OCI-LY7 (cell line): ENCODE measurements around the gene ITGB2. TPM values are rescaled to one million over a fixed set of nuclear protein-coding genes. Genes with fewer than 3 reads are reported as not detected.

Source experiments
- BruUV-seq: library from RNA; stranded (reverse); fragments of 400-500 nt; replicated peaks from 2 replicates; lab custom pipeline; 2021; lab: Mats Ljungman, UMichigan
- CTCF ChIA-PET: fragments of 300-600 bp; sonication (Branson Sonifier 250); formaldehyde crosslinking; loops from one replicate; lab custom pipeline; 2022; ENCODE audit warnings: antibody characterized with exemption; ENCODE audit not compliant: unreplicated experiment; lab: Charles Lee
- POLR2A ChIA-PET: fragments of 300-600 bp; sonication (Branson Sonifier 250); formaldehyde crosslinking; loops from one replicate; lab custom pipeline; 2022; ENCODE audit warnings: antibody characterized with exemption; lab: Charles Lee
- DNase-seq: peaks from one replicate; pipeline ENCODE4 v3.0.0-alpha.2; 2015; ENCODE audit warnings: low spot score
- H2AFZ ChIP-seq: fragments of 200-600 bp; sonication (generic), shearing (Covaris generic); 2 replicates; pipeline ENCODE4 v1.6.1; 2014; ENCODE audit warnings: mild to moderate bottlenecking, antibody characterized with exemption, low read length, moderate library complexity
- H3K27ac ChIP-seq: fragments of 200-600 bp; sonication (generic); 2 replicates; pipeline ENCODE4 v1.5.1; 2014; ENCODE audit warnings: mixed run types, low read depth, mild to moderate bottlenecking, moderate library complexity, low read length, inconsistent platforms; ENCODE audit not compliant: poor library complexity, severe bottlenecking
- H3K36me3 ChIP-seq: fragments of 200-600 bp; sonication (generic); 2 replicates; pipeline ENCODE4 v1.6.1; 2014; ENCODE audit warnings: mild to moderate bottlenecking, antibody characterized with exemption, low read length, moderate library complexity, mixed read lengths; ENCODE audit not compliant: insufficient read depth
- H3K4me1 ChIP-seq: fragments of 200-600 bp; sonication (generic); 2 replicates; pipeline ENCODE4 v1.5.1; 2014; ENCODE audit warnings: mild to moderate bottlenecking, low read length; ENCODE audit not compliant: insufficient read depth, poor library complexity, severe bottlenecking
- H3K4me2 ChIP-seq: fragments of 200-600 bp; sonication (generic); 2 replicates; pipeline ENCODE4 v1.6.1; 2014; ENCODE audit warnings: mild to moderate bottlenecking, low read length
- H3K4me3 ChIP-seq: fragments of 200-600 bp; sonication (generic); 2 replicates; pipeline ENCODE4 v1.5.1; 2014; ENCODE audit warnings: mild to moderate bottlenecking, low read depth, low read length; ENCODE audit not compliant: poor library complexity, severe bottlenecking
- H3K79me2 ChIP-seq: fragments of 200-600 bp; sonication (generic); 2 replicates; pipeline ENCODE4 v1.6.1; 2016; ENCODE audit warnings: low read depth, mild to moderate bottlenecking, low read length, moderate library complexity, mixed read lengths; ENCODE audit not compliant: insufficient read depth
- H3K9me2 ChIP-seq: fragments of 200-600 bp; sonication (generic); 2 replicates; pipeline ENCODE4 v1.6.1; 2016; ENCODE audit warnings: mild to moderate bottlenecking, low read length, mixed read lengths; ENCODE audit not compliant: insufficient read depth
- H3K9me3 ChIP-seq: fragments of 200-600 bp; sonication (generic); 2 replicates; pipeline ENCODE4 v1.6.1; 2014; ENCODE audit warnings: mild to moderate bottlenecking, mixed run types, low read length, mixed read lengths
- H4K20me1 ChIP-seq: fragments of 200-600 bp; sonication (generic); 2 replicates; pipeline ENCODE4 v1.6.1; 2014; ENCODE audit warnings: mild to moderate bottlenecking, antibody characterized with exemption, low read length, moderate library complexity, mixed read lengths; ENCODE audit not compliant: insufficient read depth
- EZH2phosphoT487 ChIP-seq: fragments of 200-600 bp; sonication (generic); IDR thresholded peaks from 2 replicates; pipeline ENCODE4 v1.6.1; 2018; ENCODE audit warnings: low read depth, borderline replicate concordance, mild to moderate bottlenecking, mixed run types, antibody characterized with exemption, low read length, moderate library complexity, mixed read lengths
- intact Hi-C: fragments of 100-400 bp; cut with micrococcal nuclease; formaldehyde crosslinking; loops from one replicate; pipeline ENCODE4 v1.10.0; 2022; ENCODE audit not compliant: unreplicated experiment
- total RNA-seq, 2 experiments: library from RNA; depleted of rRNA in 1 of 2; stranded (reverse); fragments of >200 nt in 1 of 2; shearing (Covaris generic) in 1 of 2; gene quantifications; 2 replicates each; pipeline ENCODE4 v1.2.3, GENCODE V29; 2014 to 2022
- TF ChIP-seq, protein P1 (sequence below): fragments of 200-600 bp; sonication (generic); conservative IDR thresholded peaks from 2 replicates; pipeline ENCODE4 v1.5.1; 2014; ENCODE audit warnings: mild to moderate bottlenecking, antibody characterized with exemption, low read length, moderate library complexity, mixed read lengths

Gene ITGB2
- total RNA-seq, 2 experiments from 2014 or later = 11.6 to 78.9 TPM

DNA sequence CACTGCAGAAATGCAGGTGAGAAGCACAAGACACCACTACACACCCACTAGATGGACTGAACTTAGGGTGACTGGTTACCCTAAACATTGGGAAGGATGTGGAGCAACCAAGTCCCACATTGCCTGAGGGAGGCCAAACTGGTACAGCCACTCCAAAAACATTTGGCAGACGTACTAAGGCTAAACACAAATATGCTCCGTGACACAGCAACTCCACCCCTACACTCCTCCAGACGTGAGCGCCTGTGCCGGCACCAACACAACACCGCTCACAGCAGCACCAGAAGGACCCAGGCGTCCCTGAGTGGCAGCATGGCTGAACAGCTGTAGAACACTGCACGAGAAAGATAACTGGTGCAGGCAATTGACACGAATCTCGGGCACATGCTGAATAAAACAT lies 61.9 kb downstream of the ITGB2 start:
- POLR2A ChIA-PET = no interaction called here
- no peak overlapping the region for H3K4me3 ChIP-seq
- H3K4me2 ChIP-seq = no peak overlapping the region
- no peaks in the 10 kb centered on the region for H3K79me2 ChIP-seq
- no peaks in the 10 kb centered on the region for H3K9me3 ChIP-seq
- no peak overlapping the region for H3K27ac ChIP-seq
- CTCF ChIA-PET = no interaction called here
- H4K20me1 ChIP-seq = no peaks in the 10 kb centered on the region
- H2AFZ ChIP-seq = no peak overlapping the region
- no peaks in the 10 kb centered on the region for H3K9me2 ChIP-seq
- no TSS peak for BruUV-seq
- H3K4me1 ChIP-seq = no peaks in the 10 kb centered on the region
- TF ChIP-seq, protein P1, sequence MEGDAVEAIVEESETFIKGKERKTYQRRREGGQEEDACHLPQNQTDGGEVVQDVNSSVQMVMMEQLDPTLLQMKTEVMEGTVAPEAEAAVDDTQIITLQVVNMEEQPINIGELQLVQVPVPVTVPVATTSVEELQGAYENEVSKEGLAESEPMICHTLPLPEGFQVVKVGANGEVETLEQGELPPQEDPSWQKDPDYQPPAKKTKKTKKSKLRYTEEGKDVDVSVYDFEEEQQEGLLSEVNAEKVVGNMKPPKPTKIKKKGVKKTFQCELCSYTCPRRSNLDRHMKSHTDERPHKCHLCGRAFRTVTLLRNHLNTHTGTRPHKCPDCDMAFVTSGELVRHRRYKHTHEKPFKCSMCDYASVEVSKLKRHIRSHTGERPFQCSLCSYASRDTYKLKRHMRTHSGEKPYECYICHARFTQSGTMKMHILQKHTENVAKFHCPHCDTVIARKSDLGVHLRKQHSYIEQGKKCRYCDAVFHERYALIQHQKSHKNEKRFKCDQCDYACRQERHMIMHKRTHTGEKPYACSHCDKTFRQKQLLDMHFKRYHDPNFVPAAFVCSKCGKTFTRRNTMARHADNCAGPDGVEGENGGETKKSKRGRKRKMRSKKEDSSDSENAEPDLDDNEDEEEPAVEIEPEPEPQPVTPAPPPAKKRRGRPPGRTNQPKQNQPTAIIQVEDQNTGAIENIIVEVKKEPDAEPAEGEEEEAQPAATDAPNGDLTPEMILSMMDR = no peak
- TF ChIP-seq EZH2phosphoT487 = no peak
- no peak for DNase-seq
- intact Hi-C loops = no loop called here
- peaks cover 28% of the 10 kb centered on the region for H3K36me3 ChIP-seq

DNA sequence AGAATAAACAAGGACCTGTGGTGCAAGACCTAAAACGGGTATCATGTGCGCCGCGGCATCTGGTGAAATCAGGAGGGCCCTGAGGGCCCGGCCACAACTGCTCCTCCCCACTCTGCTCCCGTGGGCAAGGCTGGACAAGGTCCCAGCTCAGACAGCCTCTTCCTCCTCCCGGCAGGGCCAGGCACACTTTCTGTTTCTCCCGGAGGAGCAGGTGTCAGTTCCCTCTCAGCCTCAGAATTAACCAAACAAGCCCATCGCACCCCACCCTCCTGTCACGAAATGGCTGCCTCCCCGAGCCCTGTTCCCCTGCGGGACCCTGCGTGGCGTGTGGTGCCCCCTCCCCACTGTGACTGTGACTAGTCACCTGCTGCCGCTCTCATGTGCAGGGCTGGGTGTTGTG lies 62.4 kb downstream of the ITGB2 start:
- Histone ChIP-seq H3K4me3 (no peak overlapping the region), H2AFZ (no peak overlapping the region), H3K9me2 (no peaks in the 10 kb centered on the region), H3K79me2 (no peaks in the 10 kb centered on the region), H3K36me3 (peaks cover 28% of the 10 kb centered on the region), H4K20me1 (no peaks in the 10 kb centered on the region), H3K27ac (no peak overlapping the region), H3K4me1 (no peaks in the 10 kb centered on the region), H3K4me2 (no peak overlapping the region), H3K9me3 (no peaks in the 10 kb centered on the region)
- DNase-seq = no peak
- TF ChIP-seq EZH2phosphoT487 = no peak
- TF ChIP-seq, protein P1 = no peak
- no TSS peak for BruUV-seq
- intact Hi-C loops = no loop called here
- CTCF ChIA-PET = no interaction called here
- POLR2A ChIA-PET = no interaction called here

DNA sequence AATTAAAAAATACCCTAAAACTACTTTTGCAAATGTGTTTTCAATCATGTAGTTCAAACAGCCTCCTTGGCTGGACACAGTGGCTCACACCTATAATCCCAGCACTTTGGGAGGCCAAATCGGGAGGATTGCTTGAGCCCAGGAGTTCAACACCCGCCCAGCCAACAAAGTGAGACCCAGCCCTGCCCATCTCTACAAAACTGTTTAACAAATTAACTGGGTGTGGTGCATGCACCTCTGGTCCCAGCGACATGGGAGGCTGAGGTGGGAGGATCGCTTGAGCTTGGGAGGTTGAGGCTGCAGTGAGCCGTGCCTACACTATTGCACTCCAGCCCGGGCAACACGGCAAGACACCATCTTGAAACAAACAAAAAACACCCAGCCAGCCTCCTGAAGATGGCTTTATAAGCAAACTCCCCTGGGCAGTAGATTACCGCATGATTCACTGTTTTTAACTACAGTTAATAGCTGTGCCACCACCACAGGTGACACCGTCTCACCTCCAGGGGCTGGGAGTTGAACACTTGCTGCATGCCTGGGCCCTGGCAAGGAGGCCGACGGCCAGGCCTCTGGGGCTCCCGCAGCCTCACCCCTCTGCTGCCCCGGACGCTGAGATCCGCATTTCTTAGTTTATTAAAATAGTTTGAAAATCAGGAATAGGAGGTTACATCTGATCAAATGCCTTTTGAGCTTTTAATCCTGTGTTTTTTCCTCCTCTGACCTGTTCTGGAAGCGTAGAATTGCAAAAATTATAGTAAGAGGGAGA lies 63.4 kb downstream of the ITGB2 start:
- Histone ChIP-seq H3K36me3 (peaks cover 31% of the 10 kb centered on the region), H3K79me2 (no peaks in the 10 kb centered on the region), H3K9me3 (no peaks in the 10 kb centered on the region), H3K27ac (no peak overlapping the region), H3K4me2 (no peak overlapping the region), H4K20me1 (no peaks in the 10 kb centered on the region), H3K4me3 (no peak overlapping the region), H3K9me2 (no peaks in the 10 kb centered on the region), H2AFZ (no peak overlapping the region), H3K4me1 (no peaks in the 10 kb centered on the region)
- TF ChIP-seq, protein P1 = no peak
- TF ChIP-seq EZH2phosphoT487 = no peak
- DNase-seq = no peak
- POLR2A ChIA-PET = no interaction called here
- CTCF ChIA-PET = interaction anchor here (0.6 kb wide), 1 partner anchor 40 kb away, joined by 9 read pairs; no protein-coding TSS in a partner anchor
- BruUV-seq = no TSS peak
- intact Hi-C loops = no loop called here
